Glutamatergic neuron (in vitro differentiated cells): ENCODE data around the gene RYR1. TPM values are rescaled to one million over a fixed set of nuclear protein-coding genes. Genes with fewer than 3 reads are reported as not detected.
"Not testable (repeated sequence)": the region's sequence is repeated elsewhere in the genome, so short reads cannot be mapped to it uniquely, and the experiment has no call there.

Source experiments
- DNase-seq: peaks from one replicate; pipeline ENCODE4 v3.0.0; 2022
- H3K27ac Mint-ChIP-seq: one replicate; pipeline ENCODE4 v1.8.0; 2020; ENCODE audit warnings: mild to moderate bottlenecking, mixed read lengths, inconsistent platforms; ENCODE audit not compliant: unreplicated experiment
- H3K27me3 Mint-ChIP-seq: one replicate; pipeline ENCODE4 v1.8.0; 2020; ENCODE audit warnings: mild to moderate bottlenecking, moderate library complexity, mixed read lengths, inconsistent platforms; ENCODE audit not compliant: unreplicated experiment
- H3K36me3 Mint-ChIP-seq: one replicate; pipeline ENCODE4 v1.8.0; 2020; ENCODE audit warnings: mild to moderate bottlenecking, mixed read lengths, inconsistent platforms; ENCODE audit not compliant: unreplicated experiment
- H3K4me1 Mint-ChIP-seq: one replicate; pipeline ENCODE4 v1.8.0; 2020; ENCODE audit warnings: mild to moderate bottlenecking, low read depth, mixed read lengths, inconsistent platforms; ENCODE audit not compliant: unreplicated experiment
- H3K4me3 Mint-ChIP-seq: one replicate; pipeline ENCODE4 v1.8.0; 2020; ENCODE audit warnings: mild to moderate bottlenecking, mixed read lengths, inconsistent platforms; ENCODE audit not compliant: unreplicated experiment
- H3K9me3 Mint-ChIP-seq: one replicate; pipeline ENCODE4 v1.8.0; 2020; ENCODE audit warnings: mild to moderate bottlenecking, moderate library complexity, mixed read lengths, inconsistent platforms; ENCODE audit not compliant: unreplicated experiment
- CTCF ChIP-seq: fragments of 200-600 bp; sonication (generic); IDR thresholded peaks from one replicate; pipeline ENCODE4 v1.5.0; 2021; ENCODE audit not compliant: partially characterized antibody, unreplicated experiment
- total RNA-seq: library from RNA; stranded (reverse); fragmentation: NEBNext Ultra II Directional; extraction: Animal tissue kit (Norgen Biotek cat#: 25700); gene quantifications from one replicate; pipeline ENCODE4 v1.2.1, GENCODE V29; 2021; ENCODE audit not compliant: unreplicated experiment

RYR1 gene
- total RNA-seq, 1 donor from 2014 or later: 117 TPM

GRCh38 chr19:38467541-38468525 is 34.3 kb downstream of the RYR1 start:
- Mint-ChIP-seq H3K4me1 (no peaks in the 10 kb centered on the region), H3K27ac (no peak overlapping the region), H3K27me3 (peaks cover 3% of the 10 kb centered on the region), H3K9me3 (peaks cover 1% of the 10 kb centered on the region), H3K36me3 (peaks cover 9% of the 10 kb centered on the region), H3K4me3 (no peak overlapping the region)
- DNase-seq: no peak
- no peak for TF ChIP-seq CTCF

- no peak overlapping the region for H3K27ac Mint-ChIP-seq
- no peak for DNase-seq
- H3K4me1 Mint-ChIP-seq: no peaks in the 10 kb centered on the region
- H3K4me3 Mint-ChIP-seq: no peak overlapping the region
- TF ChIP-seq CTCF: no peak
- H3K36me3 Mint-ChIP-seq: peaks cover 9% of the 10 kb centered on the region
- H3K27me3 Mint-ChIP-seq: peaks cover 3% of the 10 kb centered on the region
- H3K9me3 Mint-ChIP-seq: peaks cover 1% of the 10 kb centered on the region
These were observed 35.7 kb downstream of the RYR1 start for GRCh38 chr19:38469151-38469550.

GRCh38 chr19:38470788-38471480 is 37.4 kb downstream of the RYR1 start:
- DNase-seq: no peak
- no peak overlapping the region for H3K4me3 Mint-ChIP-seq
- no peak overlapping the region for H3K27ac Mint-ChIP-seq
- H3K36me3 Mint-ChIP-seq: no peaks in the 10 kb centered on the region
- peaks cover 1% of the 10 kb centered on the region for H3K9me3 Mint-ChIP-seq
- no peaks in the 10 kb centered on the region for H3K4me1 Mint-ChIP-seq
- no peak for TF ChIP-seq CTCF
- H3K27me3 Mint-ChIP-seq: peaks cover 3% of the 10 kb centered on the region

- H3K27me3 Mint-ChIP-seq, H3K27ac Mint-ChIP-seq, H3K36me3 Mint-ChIP-seq, H3K9me3 Mint-ChIP-seq, H3K4me1 Mint-ChIP-seq, DNase-seq, H3K4me3 Mint-ChIP-seq: not testable (repeated sequence)
These were observed 39.2 kb downstream of the RYR1 start for GRCh38 chr19:38472725-38473124.

GRCh38 chr19:38473201-38473600 is 39.7 kb downstream of the RYR1 start:
- Mint-ChIP-seq H3K9me3 (no peaks in the 10 kb centered on the region), H3K4me3 (no peak overlapping the region), H3K27me3 (peaks cover 3% of the 10 kb centered on the region), H3K27ac (no peak overlapping the region), H3K4me1 (no peaks in the 10 kb centered on the region), H3K36me3 (no peaks in the 10 kb centered on the region)
- TF ChIP-seq CTCF: no peak
- DNase-seq: no peak
